K562 (cell line): Measurements from ENCODE around the gene DPM1. TPM values are rescaled to one million over a fixed set of nuclear protein-coding genes. Genes with fewer than 3 reads are reported as not detected.

Experiments
- EGR1 ChIP-seq: fragments of 450-650 bp; conservative IDR thresholded peaks from 2 replicates; pipeline ENCODE4 v1.6.1; 2017; ENCODE audit warnings: mild to moderate bottlenecking
- FOXK2 ChIP-seq, 2 experiments: fragments of 450-650 bp; IDR thresholded peaks in 1 of 2; conservative IDR thresholded peaks in 1 of 2; 2 replicates each; pipeline ENCODE4 v1.6.1; 2016; ENCODE audit warnings: low read depth in 2 of 2, mild to moderate bottlenecking in 1 of 2
- GATAD2B ChIP-seq: fragments of 450-650 bp; IDR thresholded peaks from 2 replicates; pipeline ENCODE4 v1.6.1; 2017; ENCODE audit warnings: mild to moderate bottlenecking, borderline replicate concordance
- HDAC1 ChIP-seq, 2 experiments: fragments of 450-650 bp; IDR thresholded peaks; 2 replicates each; pipeline ENCODE4 v1.6.1; 2016 to 2017; ENCODE audit warnings: inconsistent platforms in 1 of 2, mild to moderate bottlenecking in 1 of 2, moderate library complexity in 1 of 2
- HMGN3 ChIP-seq: IDR thresholded peaks from 2 replicates; pipeline ENCODE4 v1.6.1; 2011; ENCODE audit warnings: borderline replicate concordance, low read depth, mild to moderate bottlenecking, mixed read lengths, low read length; ENCODE audit not compliant: insufficient read length; ENCODE audit errors: extremely low read depth
- HNRNPUL1 ChIP-seq: fragments of 200-400 bp; formaldehyde crosslinking; IDR thresholded peaks from 2 replicates; pipeline ENCODE4 v1.6.1; 2017; ENCODE audit warnings: low read length
- LEF1 ChIP-seq: fragments of 450-650 bp; IDR thresholded peaks from 2 replicates; pipeline ENCODE4 v1.6.1; 2016; ENCODE audit warnings: mild to moderate bottlenecking
- NFXL1 ChIP-seq: fragments of 450-650 bp; formaldehyde crosslinking; IDR thresholded peaks from 2 replicates; pipeline ENCODE4 v1.4.0; 2021; ENCODE audit warnings: mild to moderate bottlenecking
- PHB ChIP-seq: fragments of 250-450 bp; sonication (Bioruptor Pico); IDR thresholded peaks from 2 replicates; pipeline ENCODE4 v1.5.0; 2021
- RAD51 ChIP-seq: fragments of 450-650 bp; IDR thresholded peaks from 2 replicates; pipeline ENCODE4 v1.7.1; 2016; ENCODE audit warnings: low read depth, mild to moderate bottlenecking, borderline replicate concordance
- RHOXF2B ChIP-seq: fragments of 250-450 bp; sonication (Bioruptor Pico); conservative IDR thresholded peaks from 2 replicates; pipeline ENCODE4 v1.5.1; 2021
- SNIP1 ChIP-seq: fragments of 450-650 bp; IDR thresholded peaks from 2 replicates; pipeline ENCODE4 v1.7.1; 2017; ENCODE audit warnings: low read depth, mild to moderate bottlenecking
- SREBF1 ChIP-seq: fragments of 150-350 bp; IDR thresholded peaks from 2 replicates; pipeline ENCODE4 v1.6.1; 2014; ENCODE audit warnings: antibody characterized with exemption, low read depth, low read length, borderline replicate concordance
- STAT5A ChIP-seq: IDR thresholded peaks from 2 replicates; pipeline ENCODE4 v1.6.1; 2012; ENCODE audit warnings: low read length, inconsistent platforms, borderline replicate concordance
- STAT5B ChIP-seq: fragments of 250-450 bp; sonication (Bioruptor Pico); IDR thresholded peaks from 2 replicates; pipeline ENCODE4 v1.8.0; 2021; ENCODE audit warnings: mild to moderate bottlenecking, inconsistent platforms
- ZNF146 ChIP-seq: IDR thresholded peaks from one replicate; pipeline ENCODE4 v1.6.1; 2018; ENCODE audit warnings: missing compliant biosample characterization; ENCODE audit not compliant: unreplicated experiment
- ZNF384 ChIP-seq: IDR thresholded peaks from 2 replicates; pipeline ENCODE4 v1.6.1; 2012; ENCODE audit warnings: low read depth, low read length, improper control_type of control experiment
- ZNF79 ChIP-seq: fragments of 250-450 bp; sonication (Bioruptor Pico); IDR thresholded peaks from 2 replicates; pipeline ENCODE4 v1.4.0; 2020; ENCODE audit warnings: low read depth, mild to moderate bottlenecking, moderate library complexity
- polyA plus RNA-seq, 8 experiments: library from polyadenylated mRNA; depleted of rRNA in 4 of 8; stranded (reverse) in 5 of 8; unstranded in 3 of 8; fragments of >200 nt; fragmentation: Nextera tagmentation in 2 of 8; fragmentation: Illumina TruSeq in 1 of 8; extraction: Ambion mirVana in 2 of 8; extraction: Trizol in 1 of 8; gene quantifications; 2 replicates each; pipeline versions ENCODE4 v1.2.1 to v1.2.3, GENCODE V29; 2011 to 2014; ENCODE audit warnings: inconsistent platforms in 1 of 8, missing spikeins in 1 of 8
- total RNA-seq, 7 experiments: library from RNA; depleted of rRNA in 6 of 7; stranded (reverse); fragments of >200 nt in 6 of 7; fragmentation: Illumina TruSeq in 2 of 7; extraction: Trizol in 2 of 7; gene quantifications; 2 replicates each; pipeline versions ENCODE4 v1.2.1 to v1.2.3, GENCODE V29; 2011 to 2021; ENCODE audit warnings: low replicate concordance in 1 of 7
- TF ChIP-seq, protein P1 (sequence below): fragments of 250-450 bp; sonication (Bioruptor Pico); IDR thresholded peaks from 2 replicates; pipeline ENCODE4 v1.5.0; 2020; ENCODE audit warnings: mild to moderate bottlenecking, borderline replicate concordance
- TF ChIP-seq, protein P2 (sequence below): fragments of 450-650 bp; conservative IDR thresholded peaks from 2 replicates; pipeline ENCODE4 v1.6.1; 2016; ENCODE audit warnings: missing genetic modification characterization, low read depth, mild to moderate bottlenecking, missing compliant biosample characterization, moderate library complexity
- TF ChIP-seq, protein P3 (sequence below): fragments of 450-650 bp; formaldehyde crosslinking; IDR thresholded peaks from 2 replicates; pipeline ENCODE4 v1.4.0; 2020; ENCODE audit warnings: mild to moderate bottlenecking, moderate library complexity
- TF ChIP-seq, protein P4 (sequence below): fragments of 200-800 bp; sonication (Bioruptor generic); IDR thresholded peaks from 2 replicates; pipeline ENCODE4 v1.6.1; 2017; ENCODE audit warnings: missing genetic modification characterization, missing compliant biosample characterization

Gene DPM1
- total and polyA plus RNA-seq, 9 of the 15 experiments (the other 6 are each of a cell fraction or from before 2014, with no cell fraction given), result 75.2 to 190 (median 153) TPM

DNA sequence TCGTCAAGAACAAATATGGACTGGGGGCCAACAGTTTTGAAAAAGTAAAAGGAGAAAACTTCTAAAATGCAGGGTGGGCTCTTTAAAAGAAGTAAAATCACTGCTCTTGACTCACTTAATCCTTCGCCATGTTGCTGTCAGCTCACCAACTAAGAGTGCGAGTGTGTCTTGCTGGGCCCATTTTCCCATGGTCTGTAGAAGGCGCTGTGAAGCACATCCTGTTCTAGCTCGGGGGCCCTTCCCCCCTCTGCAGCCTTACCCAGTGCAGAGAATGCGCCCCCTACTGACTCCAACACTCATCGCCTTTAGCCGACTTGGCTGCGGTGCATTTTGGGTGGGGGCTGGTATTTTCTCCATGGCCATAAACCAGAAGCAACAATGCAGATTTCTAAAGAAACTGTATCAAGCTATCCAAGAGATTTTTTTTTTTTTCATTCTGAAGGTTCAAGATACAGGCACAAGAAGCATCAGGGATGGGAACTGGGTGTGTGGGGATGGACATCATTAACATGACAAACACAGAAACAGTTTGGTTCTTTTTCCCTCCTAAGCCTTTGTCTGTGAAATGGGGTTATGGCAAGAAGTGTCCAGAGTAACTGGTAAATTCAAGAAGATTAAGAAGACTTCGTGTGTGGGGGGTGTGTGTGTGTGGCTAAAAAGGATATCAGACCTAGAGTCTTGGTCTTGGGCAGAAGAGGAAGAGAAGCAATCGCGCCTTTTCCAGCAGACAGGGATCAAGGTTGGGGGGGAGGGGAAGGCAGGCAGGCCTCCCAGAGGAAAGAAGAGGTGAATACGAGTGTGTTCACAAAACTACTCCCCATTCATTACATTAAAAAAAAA, 28.8 kb downstream of the DPM1 start (continued):
- TF ChIP-seq, protein P1, sequence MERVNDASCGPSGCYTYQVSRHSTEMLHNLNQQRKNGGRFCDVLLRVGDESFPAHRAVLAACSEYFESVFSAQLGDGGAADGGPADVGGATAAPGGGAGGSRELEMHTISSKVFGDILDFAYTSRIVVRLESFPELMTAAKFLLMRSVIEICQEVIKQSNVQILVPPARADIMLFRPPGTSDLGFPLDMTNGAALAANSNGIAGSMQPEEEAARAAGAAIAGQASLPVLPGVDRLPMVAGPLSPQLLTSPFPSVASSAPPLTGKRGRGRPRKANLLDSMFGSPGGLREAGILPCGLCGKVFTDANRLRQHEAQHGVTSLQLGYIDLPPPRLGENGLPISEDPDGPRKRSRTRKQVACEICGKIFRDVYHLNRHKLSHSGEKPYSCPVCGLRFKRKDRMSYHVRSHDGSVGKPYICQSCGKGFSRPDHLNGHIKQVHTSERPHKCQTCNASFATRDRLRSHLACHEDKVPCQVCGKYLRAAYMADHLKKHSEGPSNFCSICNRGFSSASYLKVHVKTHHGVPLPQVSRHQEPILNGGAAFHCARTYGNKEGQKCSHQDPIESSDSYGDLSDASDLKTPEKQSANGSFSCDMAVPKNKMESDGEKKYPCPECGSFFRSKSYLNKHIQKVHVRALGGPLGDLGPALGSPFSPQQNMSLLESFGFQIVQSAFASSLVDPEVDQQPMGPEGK, result no peak
- TF ChIP-seq FOXK2 (conservative IDR thresholded peaks at IDR 0.05 in 1 of 2, IDR thresholded peaks at IDR 0.05 in 1 of 2; ENCODE audit: low read depth in 2 of 2), result peak; percentile 63 to 69
- TF ChIP-seq, protein P2, sequence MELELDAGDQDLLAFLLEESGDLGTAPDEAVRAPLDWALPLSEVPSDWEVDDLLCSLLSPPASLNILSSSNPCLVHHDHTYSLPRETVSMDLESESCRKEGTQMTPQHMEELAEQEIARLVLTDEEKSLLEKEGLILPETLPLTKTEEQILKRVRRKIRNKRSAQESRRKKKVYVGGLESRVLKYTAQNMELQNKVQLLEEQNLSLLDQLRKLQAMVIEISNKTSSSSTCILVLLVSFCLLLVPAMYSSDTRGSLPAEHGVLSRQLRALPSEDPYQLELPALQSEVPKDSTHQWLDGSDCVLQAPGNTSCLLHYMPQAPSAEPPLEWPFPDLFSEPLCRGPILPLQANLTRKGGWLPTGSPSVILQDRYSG (tag), result no peak
- TF ChIP-seq, protein P3, sequence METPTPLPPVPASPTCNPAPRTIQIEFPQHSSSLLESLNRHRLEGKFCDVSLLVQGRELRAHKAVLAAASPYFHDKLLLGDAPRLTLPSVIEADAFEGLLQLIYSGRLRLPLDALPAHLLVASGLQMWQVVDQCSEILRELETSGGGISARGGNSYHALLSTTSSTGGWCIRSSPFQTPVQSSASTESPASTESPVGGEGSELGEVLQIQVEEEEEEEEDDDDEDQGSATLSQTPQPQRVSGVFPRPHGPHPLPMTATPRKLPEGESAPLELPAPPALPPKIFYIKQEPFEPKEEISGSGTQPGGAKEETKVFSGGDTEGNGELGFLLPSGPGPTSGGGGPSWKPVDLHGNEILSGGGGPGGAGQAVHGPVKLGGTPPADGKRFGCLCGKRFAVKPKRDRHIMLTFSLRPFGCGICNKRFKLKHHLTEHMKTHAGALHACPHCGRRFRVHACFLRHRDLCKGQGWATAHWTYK (CRISPR knock-in tag), result peak; percentile 56; the same call in 1 of the 2 replicates
- TF ChIP-seq, protein P4, sequence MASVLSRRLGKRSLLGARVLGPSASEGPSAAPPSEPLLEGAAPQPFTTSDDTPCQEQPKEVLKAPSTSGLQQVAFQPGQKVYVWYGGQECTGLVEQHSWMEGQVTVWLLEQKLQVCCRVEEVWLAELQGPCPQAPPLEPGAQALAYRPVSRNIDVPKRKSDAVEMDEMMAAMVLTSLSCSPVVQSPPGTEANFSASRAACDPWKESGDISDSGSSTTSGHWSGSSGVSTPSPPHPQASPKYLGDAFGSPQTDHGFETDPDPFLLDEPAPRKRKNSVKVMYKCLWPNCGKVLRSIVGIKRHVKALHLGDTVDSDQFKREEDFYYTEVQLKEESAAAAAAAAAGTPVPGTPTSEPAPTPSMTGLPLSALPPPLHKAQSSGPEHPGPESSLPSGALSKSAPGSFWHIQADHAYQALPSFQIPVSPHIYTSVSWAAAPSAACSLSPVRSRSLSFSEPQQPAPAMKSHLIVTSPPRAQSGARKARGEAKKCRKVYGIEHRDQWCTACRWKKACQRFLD (CRISPR knock-in tag), result 0 out of 2 replicates have a peak, but pooled peaks have one; percentile 69
- TF ChIP-seq SNIP1, result no peak
- 0 out of 2 replicates have a peak, but pooled peaks have one; percentile 43 for TF ChIP-seq HNRNPUL1
- TF ChIP-seq ZNF146 (CRISPR knock-in tag), result no peak
- no peak for TF ChIP-seq NFXL1 (CRISPR knock-in tag)
- TF ChIP-seq LEF1, result peak; percentile 73
- 0 out of 2 replicates have a peak, but pooled peaks have one; percentile 39 for TF ChIP-seq ZNF384
- peak; percentile 56; the same call in 1 of the 2 replicates for TF ChIP-seq STAT5A
- peak in 1 of 2 experiments; percentile 50; a peak in 2 of 4 replicates for TF ChIP-seq HDAC1 (IDR thresholded peaks at IDR 0.05)
- TF ChIP-seq GATAD2B, result peak; percentile 69; the same call in 1 of the 2 replicates
- no peak for TF ChIP-seq STAT5B (CRISPR knock-in tag)
- no peak; the same call in 1 of the 2 replicates for TF ChIP-seq EGR1
- no peak for TF ChIP-seq RHOXF2B (CRISPR knock-in tag)
- TF ChIP-seq RAD51, result no peak; the same call in 1 of the 2 replicates
- TF ChIP-seq ZNF79, result 0 out of 2 replicates have a peak, but pooled peaks have one; percentile 24
- TF ChIP-seq SREBF1, result no peak
- no peak for TF ChIP-seq HMGN3
- no peak for TF ChIP-seq PHB (CRISPR knock-in tag)
